Measurements from ENCODE around the gene TPP2.

TPP2 gene

DNA sequence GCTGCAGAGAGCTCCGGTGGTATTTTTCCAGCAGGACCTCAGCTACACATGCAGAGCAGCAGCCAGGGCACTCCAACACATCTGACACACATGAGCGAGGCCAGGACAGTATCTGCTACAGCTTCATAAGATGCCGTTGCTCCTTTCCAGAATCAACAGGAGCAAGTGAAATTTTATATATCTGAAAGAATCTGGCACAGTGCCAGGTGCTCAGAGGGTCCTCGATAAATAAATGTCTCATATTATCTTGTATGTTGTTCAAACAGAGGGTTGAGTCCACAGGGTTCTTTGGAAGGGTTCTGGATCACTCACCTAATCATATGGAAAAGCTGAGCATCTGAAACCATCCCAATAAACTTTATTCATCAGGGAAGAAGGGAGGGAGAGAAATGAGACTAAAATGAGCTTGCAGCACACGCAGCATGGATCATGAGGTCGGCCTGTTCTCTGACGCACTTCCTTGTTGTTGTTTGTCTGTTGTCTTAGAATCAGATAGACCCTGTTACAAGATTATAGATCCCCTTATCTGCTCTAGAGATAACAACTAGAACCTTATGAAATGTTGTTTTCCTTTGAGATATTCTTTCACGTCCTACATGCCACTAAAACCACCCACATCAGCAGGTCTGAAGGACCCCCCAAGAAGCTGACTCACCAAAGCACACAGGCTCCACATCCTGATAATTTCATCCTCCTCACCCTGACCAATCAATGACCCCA lies 101.3 kb downstream of the TPP2 start:
- POLR2A ChIA-PET (ENCODE audit: low non-redundant PET), result no interaction called here
- no peak for TF ChIP-seq CTCF (conservative IDR thresholded peaks at IDR 0.05; ENCODE audit: low read depth)
- no peak overlapping the region for H3K27ac ChIP-seq
- CTCF ChIA-PET, result no interaction called here
- no peak for DNase-seq (ENCODE audit: low spot score)

DNA sequence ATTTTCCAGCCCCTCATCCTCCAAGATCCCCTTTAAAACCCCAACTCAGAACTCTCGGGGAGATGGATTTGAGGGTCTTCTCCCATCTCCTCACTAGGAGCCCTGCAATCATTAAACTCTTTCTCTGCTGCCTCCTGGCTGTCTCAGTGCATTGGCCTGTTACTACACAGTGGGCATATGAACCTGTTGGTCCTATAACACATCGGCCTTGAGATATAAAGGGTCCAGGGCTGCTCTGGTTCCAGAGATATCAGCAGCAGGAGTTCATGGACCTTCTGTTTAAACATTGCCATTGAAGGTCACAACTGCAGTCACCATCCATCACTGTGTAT lies 101.8 kb downstream of the TPP2 start:
- CTCF ChIA-PET, result no interaction called here
- POLR2A ChIA-PET (ENCODE audit: low non-redundant PET), result no interaction called here
- no peak for DNase-seq (ENCODE audit: low spot score)
- no peak for TF ChIP-seq CTCF (conservative IDR thresholded peaks at IDR 0.05; ENCODE audit: low read depth)
- H3K27ac ChIP-seq, result no peak overlapping the region

GRCh38 chr13:102699504-102699903 lies 102.7 kb downstream of the TPP2 start:
- DNase-seq (ENCODE audit: low spot score), result no peak
- POLR2A ChIA-PET (ENCODE audit: low non-redundant PET), result no interaction called here
- CTCF ChIA-PET, result no interaction called here
- TF ChIP-seq CTCF (conservative IDR thresholded peaks at IDR 0.05; ENCODE audit: low read depth), result no peak
- no peak overlapping the region for H3K27ac ChIP-seq

DNA sequence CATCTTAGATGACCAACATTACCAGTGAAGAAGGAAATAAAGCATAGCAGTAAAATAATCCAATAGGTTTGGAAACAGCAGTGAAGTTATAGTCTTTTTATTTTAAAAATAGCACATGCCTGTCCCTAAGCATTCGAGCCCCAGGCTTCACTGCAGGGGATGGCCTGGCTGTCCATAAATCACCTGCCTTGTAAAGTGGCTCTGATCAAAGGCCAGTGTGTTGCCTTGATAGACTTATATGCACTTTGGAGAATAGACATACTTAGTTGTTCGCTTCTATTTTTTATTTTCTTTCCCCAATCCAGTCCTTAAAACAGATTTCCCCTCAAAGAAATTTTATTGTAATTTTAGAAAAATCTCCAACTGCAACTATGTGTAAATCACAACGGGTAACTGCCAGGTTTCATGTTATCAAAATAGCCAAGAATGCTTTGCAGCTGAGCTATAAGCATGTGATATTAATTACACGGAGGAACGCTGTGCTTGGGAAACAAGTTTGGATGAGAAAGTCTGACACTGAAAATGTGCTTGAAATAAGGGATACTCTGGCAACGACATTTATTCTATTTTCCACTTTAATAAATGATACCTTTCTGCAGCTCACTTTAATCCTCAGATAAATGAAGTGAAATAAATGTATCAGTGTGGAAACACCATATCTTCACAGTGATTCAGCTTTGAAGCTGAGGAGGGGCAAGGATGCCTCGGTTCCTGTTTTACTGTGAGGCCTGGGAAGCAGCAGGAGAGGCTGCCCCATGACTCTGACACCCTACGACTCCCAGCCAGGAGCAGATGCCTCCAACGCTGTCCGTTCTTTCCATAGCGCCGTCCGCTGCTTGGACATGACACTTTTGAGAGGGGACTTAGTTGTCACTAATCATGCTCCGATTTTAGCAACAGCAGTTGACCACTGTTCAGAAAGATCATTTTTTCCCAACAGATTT lies 103.6 kb downstream of the TPP2 start:
- DNase-seq (ENCODE audit: low spot score), result no peak
- no peak overlapping the region for H3K27ac ChIP-seq
- POLR2A ChIA-PET (ENCODE audit: low non-redundant PET), result no interaction called here
- TF ChIP-seq CTCF (conservative IDR thresholded peaks at IDR 0.05; ENCODE audit: low read depth), result no peak
- CTCF ChIA-PET, result no interaction called here

- DNase-seq (ENCODE audit: low spot score), result no peak
- H3K27ac ChIP-seq, result no peak overlapping the region
- no peak for TF ChIP-seq CTCF (conservative IDR thresholded peaks at IDR 0.05; ENCODE audit: low read depth)
- ChIA-PET CTCF (no interaction called here), POLR2A (ENCODE audit: low non-redundant PET) (no interaction called here)
Measured at GRCh38 chr13:102701331-102701730, 104.5 kb downstream of the TPP2 start.

DNA sequence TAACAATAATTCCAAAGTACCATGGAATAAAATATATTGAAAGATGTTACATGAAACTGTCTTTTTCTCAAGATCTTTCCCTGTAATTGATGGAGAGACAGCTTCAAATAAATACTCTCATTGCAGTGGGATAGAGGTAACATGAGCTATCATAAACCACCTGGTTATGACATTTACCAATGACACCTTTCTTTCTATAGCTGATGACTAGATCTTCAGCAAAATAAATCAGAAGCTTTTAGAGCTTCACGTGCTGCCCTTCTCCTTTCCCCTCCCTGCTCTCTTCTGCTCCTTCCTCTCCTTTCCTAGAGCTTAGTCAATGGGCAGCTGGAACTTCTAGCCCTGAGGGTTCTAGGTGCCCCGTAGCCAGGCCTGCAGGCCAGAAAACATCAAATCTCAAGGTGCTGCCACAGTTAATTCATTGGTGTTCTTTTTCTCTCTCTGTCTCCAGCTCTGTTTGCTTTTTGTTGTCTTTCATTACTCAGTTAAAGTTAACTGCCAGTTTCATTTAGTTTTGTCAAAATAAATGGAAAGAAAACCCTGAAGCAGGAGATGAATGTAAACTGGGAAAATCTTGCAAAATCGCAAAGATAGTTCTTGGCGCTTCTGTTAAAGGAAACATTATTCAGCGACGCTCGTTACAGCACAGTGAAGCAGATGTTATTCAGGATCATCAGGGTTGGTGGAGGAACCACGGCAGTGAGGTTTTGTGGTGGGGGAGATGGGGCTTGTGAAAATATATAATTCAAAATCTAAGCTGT lies 106.4 kb downstream of the TPP2 start:
- TF ChIP-seq CTCF (conservative IDR thresholded peaks at IDR 0.05; ENCODE audit: low read depth), result no peak
- ChIA-PET CTCF (interaction anchor here (0.6 kb wide), 2 partner anchors 46 to 86 kb away, joined by 5 to 7 read pairs; no protein-coding TSS in a partner anchor), POLR2A (ENCODE audit: low non-redundant PET) (no interaction called here)
- no peak for DNase-seq (ENCODE audit: low spot score)
- H3K27ac ChIP-seq, result no peak overlapping the region

Data from RWPE1 (cell line).